ENCODE data around the gene SHMT1.

GRCh38 chr17:18320301-18320700 lies 43.0 kb downstream of the SHMT1 start:
- TF ChIP-seq CTCF (IDR thresholded peaks at IDR 0.05) (no peak), ZFX (IDR thresholded peaks at IDR 0.05; ENCODE audit: borderline replicate concordance) (no peak)
